Fibroblast of peridontal ligament (primary cell): Measurements from ENCODE around the gene CCDC40.

ENCODE experiments used
- DNase-seq: peaks from one replicate; pipeline ENCODE4 v3.0.0-alpha.2; 2010; ENCODE audit errors: extremely low read depth

CCDC40 gene

DNA sequence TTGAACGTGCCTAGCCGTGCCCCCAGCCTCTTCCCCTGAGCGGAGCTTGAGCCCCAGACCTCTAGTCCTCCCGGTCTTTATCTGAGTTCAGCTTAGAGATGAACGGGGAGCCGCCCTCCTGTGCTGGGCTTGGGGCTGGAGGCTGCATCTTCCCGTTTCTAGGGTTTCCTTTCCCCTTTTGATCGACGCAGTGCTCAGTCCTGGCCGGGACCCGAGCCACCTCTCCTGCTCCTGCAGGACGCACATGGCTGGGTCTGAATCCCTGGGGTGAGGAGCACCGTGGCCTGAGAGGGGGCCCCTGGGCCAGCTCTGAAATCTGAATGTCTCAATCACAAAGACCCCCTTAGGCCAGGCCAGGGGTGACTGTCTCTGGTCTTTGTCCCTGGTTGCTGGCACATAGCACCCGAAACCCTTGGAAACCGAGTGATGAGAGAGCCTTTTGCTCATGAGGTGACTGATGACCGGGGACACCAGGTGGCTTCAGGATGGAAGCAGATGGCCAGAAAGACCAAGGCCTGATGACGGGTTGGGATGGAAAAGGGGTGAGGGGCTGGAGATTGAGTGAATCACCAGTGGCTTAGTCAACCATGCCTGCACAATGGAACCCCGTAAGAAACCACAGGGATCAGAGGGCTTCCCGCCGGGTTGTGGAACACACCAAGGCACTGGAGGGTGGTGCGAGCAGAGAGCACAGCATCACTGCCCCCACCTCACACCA is 65.7 kb downstream of the CCDC40 start:
- peak; percentile 11 for DNase-seq

DNA sequence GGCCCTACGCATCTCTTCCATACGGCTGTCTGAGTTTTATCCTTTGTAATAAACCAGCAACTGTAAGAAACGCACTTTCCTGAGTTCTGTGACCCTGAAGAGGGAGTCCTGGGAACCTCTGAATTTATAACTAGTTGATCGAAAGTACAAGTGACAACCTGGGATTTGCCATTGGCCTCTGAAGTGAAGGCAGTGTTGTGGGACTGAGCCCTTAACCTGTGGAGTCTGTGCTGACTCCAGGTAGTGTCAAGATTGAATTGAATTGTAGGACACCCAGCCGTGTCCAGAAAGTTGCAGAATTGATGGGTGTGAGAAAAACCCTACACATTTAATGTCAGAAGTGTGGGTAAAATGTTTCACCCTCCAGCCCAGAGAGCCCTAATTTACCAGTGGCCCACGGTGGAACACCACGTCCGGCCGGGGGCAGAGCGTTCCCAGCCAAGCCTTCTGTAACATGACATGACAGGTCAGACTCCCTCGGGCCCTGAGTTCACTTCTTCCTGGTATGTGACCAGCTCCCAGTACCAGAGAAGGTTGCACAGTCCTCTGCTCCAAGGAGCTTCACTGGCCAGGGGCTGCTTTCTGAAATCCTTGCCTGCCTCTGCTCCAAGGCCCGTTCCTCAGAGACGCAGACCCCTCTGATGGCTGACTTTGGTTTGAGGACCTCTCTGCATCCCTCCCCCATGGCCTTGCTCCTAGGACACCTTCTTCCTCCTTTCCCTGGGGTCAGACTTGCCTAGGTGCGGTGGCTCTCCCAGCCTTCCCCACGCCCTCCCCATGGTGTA is 66.4 kb downstream of the CCDC40 start:
- DNase-seq: no peak

GRCh38 chr17:80103449-80104085 is 67.1 kb downstream of the CCDC40 start:
- no peak for DNase-seq

- no peak for DNase-seq
These were observed 68.0 kb downstream of the CCDC40 start for GRCh38 chr17:80104321-80104955.

- no peak for DNase-seq
These were observed 68.5 kb downstream of the CCDC40 start for GRCh38 chr17:80104956-80105375.

DNA sequence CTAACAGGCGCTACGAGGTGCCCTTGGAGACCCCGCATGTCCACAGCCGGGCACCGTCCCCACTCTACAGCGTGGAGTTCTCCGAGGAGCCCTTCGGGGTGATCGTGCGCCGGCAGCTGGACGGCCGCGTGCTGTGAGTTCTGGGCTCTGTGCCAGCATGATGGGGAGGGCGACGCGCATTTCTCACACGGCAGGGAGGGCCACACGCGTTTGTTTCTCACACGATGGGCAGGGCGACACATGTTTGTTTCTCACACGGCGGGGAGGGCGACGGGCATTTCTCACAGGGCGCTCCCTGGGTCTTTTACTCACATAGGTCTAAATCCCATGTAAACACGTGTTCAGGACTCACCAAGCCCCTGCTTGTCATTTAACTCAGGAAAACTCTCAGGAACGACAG is 69.3 kb downstream of the CCDC40 start:
- no peak for DNase-seq

GRCh38 chr17:80106176-80106575 is 69.7 kb downstream of the CCDC40 start:
- no peak for DNase-seq

DNA sequence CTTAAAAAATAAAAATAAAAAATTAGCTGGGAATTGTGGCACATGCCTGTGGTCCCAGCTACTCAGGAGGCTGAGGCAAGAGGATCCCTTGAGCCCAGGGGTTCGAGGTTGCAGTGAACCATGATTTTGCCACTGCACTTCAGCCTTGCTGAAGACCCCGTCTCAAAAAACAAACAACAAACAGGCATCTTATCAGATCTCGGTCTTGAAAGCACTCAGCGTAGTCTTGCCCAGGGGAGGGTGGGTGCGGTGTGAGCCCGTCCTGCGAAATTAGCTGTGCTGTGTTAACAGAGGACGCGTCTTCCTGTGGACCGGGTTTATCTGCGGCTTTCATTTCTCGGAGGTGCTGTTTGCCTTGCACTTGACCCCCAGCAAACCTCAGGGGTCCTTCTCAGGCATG is 70.3 kb downstream of the CCDC40 start:
- DNase-seq: no peak

DNA sequence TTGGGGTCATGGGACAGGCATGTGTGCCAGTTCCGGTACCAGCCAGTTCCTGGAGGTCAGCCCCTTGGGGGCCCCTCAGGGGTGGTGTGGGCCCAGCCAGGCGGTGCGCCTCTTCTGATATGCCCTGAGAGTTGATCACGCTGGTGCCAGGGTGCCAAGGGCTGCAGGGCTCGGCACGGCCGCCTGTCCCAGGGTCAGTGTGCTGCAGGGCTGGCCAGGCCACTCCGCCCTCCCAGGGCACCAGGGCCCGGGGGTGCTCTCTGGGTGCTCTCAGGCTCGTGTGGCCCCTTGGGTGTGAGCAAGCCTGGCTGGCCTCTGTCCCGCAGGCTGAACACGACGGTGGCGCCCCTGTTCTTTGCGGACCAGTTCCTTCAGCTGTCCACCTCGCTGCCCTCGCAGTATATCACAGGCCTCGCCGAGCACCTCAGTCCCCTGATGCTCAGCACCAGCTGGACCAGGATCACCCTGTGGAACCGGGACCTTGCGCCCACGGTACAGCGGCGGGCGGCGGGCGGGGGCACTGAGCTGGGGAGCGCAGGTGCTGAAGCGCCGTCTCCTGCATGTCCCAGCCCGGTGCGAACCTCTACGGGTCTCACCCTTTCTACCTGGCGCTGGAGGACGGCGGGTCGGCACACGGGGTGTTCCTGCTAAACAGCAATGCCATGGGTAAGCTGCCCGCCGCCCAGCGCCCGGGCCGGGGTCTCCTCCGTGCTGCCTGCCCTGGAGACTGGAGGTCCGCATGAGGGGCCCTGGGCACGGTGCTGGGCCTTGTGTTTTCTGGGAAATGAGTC is 71.0 kb downstream of the CCDC40 start:
- no peak for DNase-seq

GRCh38 chr17:80108036-80108971 is 71.9 kb downstream of the CCDC40 start:
- no peak for DNase-seq

DNA sequence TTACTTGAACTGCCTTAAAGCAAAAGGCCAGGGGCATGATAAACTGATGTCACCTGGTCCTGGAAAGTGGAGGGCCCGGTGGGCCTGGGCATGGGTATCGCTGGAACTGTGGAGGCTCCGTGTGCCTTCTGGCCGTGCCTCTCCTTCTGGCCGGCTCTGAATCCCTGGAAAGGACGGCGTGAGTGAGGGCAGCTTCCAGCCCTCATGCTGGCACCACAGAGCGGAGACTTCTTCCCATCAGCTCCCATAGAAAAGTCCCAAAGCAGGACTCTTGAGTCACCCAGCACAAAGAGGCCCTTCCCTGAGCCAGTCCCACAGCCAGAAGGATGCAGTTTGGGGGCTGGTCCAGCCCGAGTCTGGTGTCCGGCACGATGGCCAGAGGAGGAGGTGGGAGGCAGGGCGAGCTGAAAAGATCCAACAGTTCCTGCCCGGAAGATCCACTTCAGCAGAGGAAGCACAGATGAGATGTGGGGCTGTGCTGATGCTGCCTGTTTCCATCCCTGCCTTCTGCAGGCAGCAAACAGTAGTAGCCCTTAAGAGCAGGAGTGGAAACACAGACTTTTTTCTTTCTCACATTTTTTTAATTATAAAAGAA is 72.7 kb downstream of the CCDC40 start:
- DNase-seq: no peak

DNA sequence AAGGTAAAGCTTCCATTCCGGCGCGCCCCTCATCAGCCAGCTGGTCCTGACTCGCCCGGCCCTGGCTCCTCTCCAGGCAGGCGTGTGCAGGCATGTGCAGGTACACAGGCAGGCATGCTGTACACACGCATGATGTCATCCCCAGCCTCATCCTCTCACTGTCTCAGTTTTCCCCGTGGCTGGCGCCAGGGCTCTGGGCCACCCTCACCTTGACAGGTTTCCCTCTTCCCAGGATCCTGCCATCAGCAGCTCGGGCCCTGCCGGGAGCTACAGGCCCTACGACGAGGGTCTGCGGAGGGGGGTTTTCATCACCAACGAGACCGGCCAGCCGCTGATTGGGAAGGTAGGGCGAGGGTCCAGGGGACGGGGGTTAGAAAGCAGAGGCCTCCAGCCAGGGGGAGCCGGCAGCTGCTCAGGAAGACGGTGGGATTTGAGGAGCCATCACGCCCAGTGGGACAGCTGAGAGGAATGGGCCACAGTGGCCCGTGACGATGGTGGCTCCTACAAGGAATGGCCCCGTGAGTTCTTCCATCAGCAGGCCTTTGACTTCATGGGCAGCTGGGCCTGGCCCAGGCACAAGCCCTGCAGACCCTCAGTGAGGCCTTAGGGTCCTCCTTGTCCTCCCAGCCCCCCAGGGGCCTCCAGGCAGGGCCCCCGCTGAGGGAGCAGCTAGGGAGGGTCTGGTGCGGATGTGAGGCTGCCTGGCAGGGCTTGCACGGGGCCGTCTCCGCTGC is 73.4 kb downstream of the CCDC40 start:
- no peak for DNase-seq

GRCh38 chr17:80110447-80110812 is 74.0 kb downstream of the CCDC40 start:
- no peak for DNase-seq

- DNase-seq: no peak
These were observed 74.7 kb downstream of the CCDC40 start for GRCh38 chr17:80110927-80111701.

GRCh38 chr17:80111702-80112470 is 75.4 kb downstream of the CCDC40 start:
- no peak for DNase-seq

GRCh38 chr17:80112471-80113032 is 76.1 kb downstream of the CCDC40 start:
- no peak for DNase-seq

GRCh38 chr17:80113033-80113484 is 76.6 kb downstream of the CCDC40 start:
- no peak for DNase-seq
